IMR-90 (cell line): ENCODE measurements around the gene COQ8A. TPM values are rescaled to one million over a fixed set of nuclear protein-coding genes. Genes with fewer than 3 reads are reported as not detected.

Experiments used
- ATAC-seq: fragments of 200-7000 bp; cut with Tn5 transposase; 2 replicates; pipeline ENCODE4 v1.9.1; 2020; ENCODE audit warnings: low read depth, mild to moderate bottlenecking, moderate library complexity
- BruUV-seq: library from RNA; stranded (reverse); fragments of 400-500 nt; replicated peaks from 2 replicates; lab custom pipeline; 2021; lab: Mats Ljungman, UMichigan
- CTCF ChIA-PET: fragments of 300-600 bp; formaldehyde crosslinking; extraction: SDS; loops from one replicate; lab custom pipeline; 2021; ENCODE audit warnings: antibody characterized with exemption; lab: Yijun Ruan, JAX
- POLR2A ChIA-PET: fragments of 300-600 bp; sonication (Branson Sonifier 250); formaldehyde crosslinking; loops from one replicate; lab custom pipeline; 2022; ENCODE audit warnings: antibody characterized with exemption; ENCODE audit not compliant: unreplicated experiment; lab: Charles Lee
- DNase-seq: peaks from one replicate; pipeline ENCODE4 v3.0.0; 2013
- H2AFZ ChIP-seq: replicated peaks from 2 replicates; pipeline ENCODE3; 2013; ENCODE audit warnings: low read length, mild to moderate bottlenecking; ENCODE audit not compliant: poor library complexity
- H2AK5ac ChIP-seq: 2 replicates; pipeline ENCODE4 v1.6.1; 2013; ENCODE audit warnings: low read depth, low read length, inconsistent platforms
- H2AK9ac ChIP-seq: replicated peaks from 2 replicates; pipeline ENCODE3; 2013; ENCODE audit warnings: mild to moderate bottlenecking, low read depth, low read length, moderate library complexity; ENCODE audit not compliant: poor library complexity
- H2BK120ac ChIP-seq: 2 replicates; pipeline ENCODE4 v1.6.1; 2013; ENCODE audit warnings: low read depth, low read length, inconsistent platforms
- H2BK15ac ChIP-seq: 3 replicates; pipeline ENCODE4 v1.6.1; 2013; ENCODE audit warnings: low read depth, low read length, inconsistent platforms
- H2BK20ac ChIP-seq: 2 replicates; pipeline ENCODE4 v1.6.1; 2013; ENCODE audit warnings: low read depth, mild to moderate bottlenecking, inconsistent platforms, low read length, moderate library complexity
- H2BK5ac ChIP-seq: 2 replicates; pipeline ENCODE4 v1.6.1; 2013; ENCODE audit warnings: mild to moderate bottlenecking, low read depth, low read length, inconsistent platforms; ENCODE audit not compliant: poor library complexity, severe bottlenecking
- H3K14ac ChIP-seq: replicated peaks from 2 replicates; pipeline ENCODE4 v1.6.1; 2013; ENCODE audit warnings: low read depth, low read length, inconsistent platforms
- H3K18ac ChIP-seq: 2 replicates; pipeline ENCODE4 v1.6.1; 2013; ENCODE audit warnings: low read depth, low read length, control low read depth
- H3K23ac ChIP-seq: 2 replicates; pipeline ENCODE4 v1.6.1; 2013; ENCODE audit warnings: low read depth, low read length, inconsistent platforms
- H3K27ac ChIP-seq: 2 replicates; pipeline ENCODE4 v1.5.1; 2013; ENCODE audit warnings: mild to moderate bottlenecking, control low read depth, low read length; ENCODE audit not compliant: insufficient read depth
- H3K27me3 ChIP-seq: 2 replicates; pipeline ENCODE4 v1.6.1; 2013; ENCODE audit warnings: low read length; ENCODE audit not compliant: control insufficient read depth, insufficient read depth
- H3K36me3 ChIP-seq: 2 replicates; pipeline ENCODE4 v1.6.1; 2013; ENCODE audit warnings: low read length, mixed read lengths; ENCODE audit not compliant: control insufficient read depth, insufficient read depth
- H3K4ac ChIP-seq: 2 replicates; pipeline ENCODE4 v1.6.1; 2013; ENCODE audit warnings: low read depth, low read length, inconsistent platforms
- H3K4me1 ChIP-seq: 2 replicates; pipeline ENCODE4 v1.6.1; 2013; ENCODE audit warnings: low read length, mixed read lengths; ENCODE audit not compliant: control insufficient read depth, insufficient read depth
- H3K4me2 ChIP-seq: 2 replicates; pipeline ENCODE4 v1.6.1; 2013; ENCODE audit warnings: low read depth, mild to moderate bottlenecking, control low read depth, low read length, moderate library complexity
- H3K4me3 ChIP-seq: 2 replicates; pipeline ENCODE4 v1.5.1; 2013; ENCODE audit warnings: low read depth, mild to moderate bottlenecking, control low read depth, low read length, moderate library complexity; ENCODE audit not compliant: insufficient read depth
- H3K56ac ChIP-seq: 2 replicates; pipeline ENCODE4 v1.6.1; 2013; ENCODE audit warnings: low read length, inconsistent platforms; ENCODE audit not compliant: insufficient read depth; ENCODE audit errors: extremely low read depth
- H3K79me1 ChIP-seq, 2 experiments: 2 replicates each; pipeline ENCODE4 v1.6.1; 2013; ENCODE audit warnings: low read length in 2 of 2, inconsistent platforms in 1 of 2, low read depth in 1 of 2
- H3K9ac ChIP-seq: 2 replicates; pipeline ENCODE4 v1.6.1; 2013; ENCODE audit warnings: low read depth, low read length, control low read depth
- H3K9me1 ChIP-seq: 2 replicates; pipeline ENCODE4 v1.6.1; 2013; ENCODE audit warnings: low read length, inconsistent platforms; ENCODE audit not compliant: insufficient read depth
- H3K9me3 ChIP-seq: 2 replicates; pipeline ENCODE4 v1.6.1; 2013; ENCODE audit warnings: low read length; ENCODE audit not compliant: control insufficient read depth, insufficient read depth
- H4K20me1 ChIP-seq: 2 replicates; pipeline ENCODE4 v1.6.1; 2013; ENCODE audit warnings: low read length, inconsistent platforms; ENCODE audit not compliant: insufficient read depth
- H4K5ac ChIP-seq: 2 replicates; pipeline ENCODE4 v1.6.1; 2013; ENCODE audit warnings: mild to moderate bottlenecking, low read depth, low read length, control low read depth
- H4K8ac ChIP-seq, 2 experiments: 2 replicates each; pipeline ENCODE4 v1.6.1; 2013; ENCODE audit warnings: low read depth in 2 of 2, low read length in 2 of 2, control low read depth in 1 of 2, inconsistent platforms in 1 of 2
- H4K91ac ChIP-seq: 2 replicates; pipeline ENCODE4 v1.6.1; 2013; ENCODE audit warnings: low read depth, low read length, inconsistent platforms; ENCODE audit not compliant: insufficient read depth
- CEBPB ChIP-seq: IDR thresholded peaks from 2 replicates; pipeline ENCODE4 v1.6.1; 2012; ENCODE audit warnings: low read depth, low read length, improper control_type of control experiment
- CHD1 ChIP-seq: IDR thresholded peaks from 2 replicates; pipeline ENCODE4 v1.6.1; 2012; ENCODE audit warnings: low read depth, low read length, improper control_type of control experiment
- NFE2L2 ChIP-seq: fragments of 150-350 bp; IDR thresholded peaks from 2 replicates; pipeline ENCODE4 v1.6.1; 2016; ENCODE audit warnings: low read depth, mild to moderate bottlenecking, low read length
- USF2 ChIP-seq: fragments of 150-350 bp; IDR thresholded peaks from 2 replicates; pipeline ENCODE4 v1.6.1; 2017; ENCODE audit warnings: mild to moderate bottlenecking, antibody characterized with exemption, low read length, low read depth
- WGBS, 2 experiments: methylation state at CpG; one replicate each; pipeline versions ENCODE4 v1.1.5 to v1.1.7; 2013; ENCODE audit warnings: missing lambda C conversion rate in 2 of 2; ENCODE audit not compliant: insufficient read length in 1 of 2; ENCODE audit errors: extremely low coverage in 2 of 2; 5-methylcytosine and 5-hydroxymethylcytosine counted together
- dilution Hi-C: fragments of 300-500 bp; cut with HindIII; formaldehyde crosslinking; loops from one replicate; pipeline ENCODE4 v1.14.3; 2018; ENCODE audit warnings: low sequenced_read_pairs; ENCODE audit not compliant: unreplicated experiment
- in situ Hi-C: fragments of 300-500 bp; cut with MboI; formaldehyde crosslinking; loops from 3 replicates; pipeline ENCODE4 v1.14.3; 2019; ENCODE audit warnings: low sequenced_read_pairs, inconsistent platforms, mixed read lengths
- intact Hi-C: fragments of 100-400 bp; cut with micrococcal nuclease; formaldehyde crosslinking; loops from 2 replicates; pipeline ENCODE4 v1.10.0; 2022
- polyA plus RNA-seq, 3 experiments: library from polyadenylated mRNA; depleted of rRNA; stranded (reverse); fragments of >200 nt; gene quantifications; 2 replicates each; pipeline ENCODE4 v1.2.3, GENCODE V29; 2012; ENCODE audit warnings: low replicate concordance in 1 of 3
- total RNA-seq: library from RNA; depleted of rRNA; stranded (reverse); fragments of >200 nt; gene quantifications from 2 replicates; pipeline ENCODE4 v1.2.3, GENCODE V29; 2012

The COQ8A gene
- total and polyA plus RNA-seq, 2 of the 4 experiments (the other 2 are of a cell fraction): 3.8 to 6.1 TPM

DNA sequence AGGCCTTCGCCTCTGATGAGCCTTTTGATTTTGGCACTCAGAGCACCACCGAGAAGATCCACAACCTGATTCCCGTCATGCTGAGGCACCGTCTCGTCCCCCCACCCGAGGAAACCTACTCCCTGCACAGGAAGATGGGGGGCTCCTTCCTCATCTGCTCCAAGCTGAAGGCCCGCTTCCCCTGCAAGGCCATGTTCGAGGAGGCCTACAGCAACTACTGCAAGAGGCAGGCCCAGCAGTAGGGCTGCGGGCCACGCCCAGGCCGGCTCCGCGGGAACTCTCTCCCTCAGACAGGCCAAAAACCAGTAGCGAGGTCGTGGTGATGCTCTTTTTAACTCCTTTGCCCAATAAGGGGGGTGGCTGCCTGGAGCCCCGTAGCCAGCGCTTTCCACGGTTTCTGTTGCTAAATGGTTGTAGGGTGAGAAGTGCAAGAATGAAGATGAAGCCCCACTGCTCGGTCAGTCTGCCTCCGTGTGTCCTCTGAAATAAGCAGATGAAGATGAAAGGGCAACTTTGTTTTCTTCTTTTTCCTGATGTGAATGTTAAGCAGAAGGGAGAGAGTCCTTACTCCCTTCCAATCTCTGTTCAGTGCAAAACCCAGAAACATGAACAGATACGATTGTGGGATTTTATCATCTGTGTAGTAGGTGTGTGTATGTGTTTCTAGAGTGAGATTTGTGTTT is 46.5 kb downstream of the COQ8A start:
- no peak overlapping the region for H3K27ac ChIP-seq
- ATAC-seq (no peak), DNase-seq (no peak)
- H2BK120ac ChIP-seq: no peak overlapping the region
- no peaks in the 10 kb centered on the region for H3K27me3 ChIP-seq
- peaks cover 10% of the 10 kb centered on the region; the same call in 1 of the 2 replicates for H3K36me3 ChIP-seq
- CTCF ChIA-PET: no interaction called here
- in situ Hi-C loops (no loop called here), intact Hi-C loops (loop anchor here (10.0 kb wide), 1 partner anchor 442 kb away; the partner anchor contains the start of gene STUM), dilution Hi-C loops (no loop called here)
- no peaks in the 10 kb centered on the region for H4K20me1 ChIP-seq
- no peak overlapping the region for H3K18ac ChIP-seq
- no peak overlapping the region for H2BK15ac ChIP-seq
- H3K9ac ChIP-seq: no peak overlapping the region
- POLR2A ChIA-PET: no interaction called here
- no peak overlapping the region for H2AK5ac ChIP-seq
- H2BK5ac ChIP-seq: no peak overlapping the region
- no peak overlapping the region for H2AFZ ChIP-seq
- no peak overlapping the region for H3K4me2 ChIP-seq
- H3K56ac ChIP-seq: no peak overlapping the region
- no peak overlapping the region for H3K23ac ChIP-seq
- no peak overlapping the region for H2AK9ac ChIP-seq
- H3K79me1 ChIP-seq: no peaks in the 10 kb centered on the region
- TF ChIP-seq NFE2L2 (no peak), USF2 (no peak), CHD1 (no peak), CEBPB (no peak)
- 87% methylated on average over 3 of the region's 21 CpGs; no CpG with 5 or more reads in 1 of the 2 experiments for whole genome bisulfite sequencing, 2 experiments
- H3K4me3 ChIP-seq: no peak overlapping the region
- no peaks in the 10 kb centered on the region; the same call in 1 of the 2 replicates for H3K4me1 ChIP-seq
- H3K4ac ChIP-seq: no peak overlapping the region
- BruUV-seq: no TSS peak
- H4K5ac ChIP-seq: no peak overlapping the region
- H2BK20ac ChIP-seq: no peak overlapping the region
- H4K8ac ChIP-seq: no peak overlapping the region
- H3K9me1 ChIP-seq: no peaks in the 10 kb centered on the region
- no peak overlapping the region for H4K91ac ChIP-seq
- H3K14ac ChIP-seq: no peak overlapping the region
- no peaks in the 10 kb centered on the region for H3K9me3 ChIP-seq
